NCI-H2227 (cell line): ENCODE measurements around the gene CD207.
A peak's percentile ranks its signal among the peaks of the same experiment; 100 is the strongest.

Source experiments
- DNase-seq: peaks from one replicate; lab custom pipeline; 2025; ENCODE audit not compliant: unreplicated experiment; lab: John Stamatoyannopoulos, UW

The CD207 gene

DNA sequence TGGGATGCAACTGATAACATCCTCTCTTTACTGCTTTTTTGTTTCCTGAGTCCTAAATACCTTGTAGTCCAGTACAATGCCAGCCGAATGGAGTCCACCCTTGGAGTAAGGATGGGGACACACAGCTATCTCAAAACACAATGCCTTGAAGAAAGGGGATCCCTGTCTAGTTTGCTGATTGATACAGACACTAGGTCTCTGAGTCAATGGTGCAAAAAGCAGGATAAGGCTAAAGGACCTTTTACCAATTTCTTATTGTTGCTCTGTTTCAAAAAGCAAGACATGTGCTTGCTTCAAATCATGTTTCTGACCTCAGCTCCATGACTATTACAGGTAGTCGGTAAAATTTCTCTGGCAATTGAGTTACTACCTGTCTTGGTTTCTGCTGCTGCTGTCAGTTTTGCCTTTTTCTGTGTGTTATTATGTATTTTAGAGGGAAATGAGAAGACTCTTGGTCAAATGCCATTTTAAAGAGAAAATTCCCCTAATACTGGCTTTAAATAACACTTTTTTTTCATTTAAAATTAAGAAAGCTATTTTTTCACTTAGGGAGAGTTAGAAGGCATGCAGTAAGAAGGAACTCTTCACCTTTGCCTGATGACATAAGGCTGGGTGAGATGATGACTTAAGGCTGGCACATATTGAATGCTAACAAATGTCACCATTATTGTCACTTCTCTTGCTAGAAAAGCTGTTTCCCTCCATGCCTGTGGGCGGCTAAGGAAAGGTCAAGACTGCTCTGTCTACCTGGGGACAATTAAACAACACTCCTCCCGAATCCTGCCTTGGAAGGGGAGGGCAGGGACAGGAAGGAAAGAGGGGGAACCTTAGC lies 40.2 kb downstream of the CD207 start:
- no peak for DNase-seq

DNA sequence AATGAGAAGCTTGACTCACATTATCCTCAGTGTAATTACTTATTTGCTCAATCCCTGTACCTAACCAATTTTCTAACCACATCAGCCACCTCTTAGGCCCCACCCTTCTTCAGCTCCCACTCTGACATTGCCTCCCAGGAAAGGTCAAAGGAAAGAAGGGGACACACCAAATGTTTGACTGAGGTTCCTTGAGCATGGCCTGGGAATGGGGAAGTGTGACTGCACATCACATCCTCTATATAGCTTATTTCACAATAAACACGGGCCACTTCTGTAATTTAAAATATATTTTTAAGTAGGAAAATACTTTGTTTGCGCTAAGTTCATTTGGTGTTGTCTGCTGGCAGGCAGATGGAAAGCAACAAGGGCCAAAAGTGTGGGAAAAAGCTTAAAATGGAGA lies 42.2 kb downstream of the CD207 start:
- no peak for DNase-seq

DNA sequence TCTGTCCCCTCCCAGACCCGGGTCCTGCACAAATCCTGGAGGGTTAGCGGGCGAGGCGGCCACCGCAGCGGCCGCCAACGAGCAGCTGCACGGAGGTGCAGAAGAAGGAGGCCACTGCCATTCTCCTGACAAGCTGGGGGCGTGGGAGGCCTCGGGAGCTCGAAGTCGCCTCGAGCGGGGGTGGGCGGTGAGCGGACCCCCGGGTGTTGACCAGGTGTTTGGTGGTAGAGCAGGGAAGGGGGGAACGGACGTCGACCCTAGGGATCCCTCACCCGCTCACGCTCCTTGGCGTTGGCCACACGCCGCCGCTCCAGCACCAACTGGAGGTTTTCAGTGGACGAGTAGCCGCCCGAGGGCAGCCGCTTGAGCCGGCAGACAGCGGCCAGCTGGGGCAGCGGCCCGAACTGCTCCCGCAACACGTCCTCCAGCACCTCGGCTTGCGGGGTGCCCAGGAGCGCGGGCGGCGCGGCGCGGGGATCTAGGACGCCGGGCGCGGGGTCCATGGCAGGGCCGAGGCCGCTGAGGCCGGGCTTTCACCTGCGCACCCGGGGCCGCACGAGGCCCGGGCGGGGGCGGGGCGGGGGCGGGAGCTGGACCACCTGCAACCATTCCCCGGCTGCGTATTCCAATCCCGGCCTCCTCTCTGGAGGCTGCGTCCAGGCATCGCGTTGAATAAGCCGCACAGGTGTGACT lies 45.3 kb downstream of the CD207 start, which contains the start of gene FIGLA:
FIGLA (minus strand) TSS at position 508 of the 693 bp plus-strand sequence; CDS start at position 503, 5 bp downstream.
- peak; percentile 34 for DNase-seq

DNA sequence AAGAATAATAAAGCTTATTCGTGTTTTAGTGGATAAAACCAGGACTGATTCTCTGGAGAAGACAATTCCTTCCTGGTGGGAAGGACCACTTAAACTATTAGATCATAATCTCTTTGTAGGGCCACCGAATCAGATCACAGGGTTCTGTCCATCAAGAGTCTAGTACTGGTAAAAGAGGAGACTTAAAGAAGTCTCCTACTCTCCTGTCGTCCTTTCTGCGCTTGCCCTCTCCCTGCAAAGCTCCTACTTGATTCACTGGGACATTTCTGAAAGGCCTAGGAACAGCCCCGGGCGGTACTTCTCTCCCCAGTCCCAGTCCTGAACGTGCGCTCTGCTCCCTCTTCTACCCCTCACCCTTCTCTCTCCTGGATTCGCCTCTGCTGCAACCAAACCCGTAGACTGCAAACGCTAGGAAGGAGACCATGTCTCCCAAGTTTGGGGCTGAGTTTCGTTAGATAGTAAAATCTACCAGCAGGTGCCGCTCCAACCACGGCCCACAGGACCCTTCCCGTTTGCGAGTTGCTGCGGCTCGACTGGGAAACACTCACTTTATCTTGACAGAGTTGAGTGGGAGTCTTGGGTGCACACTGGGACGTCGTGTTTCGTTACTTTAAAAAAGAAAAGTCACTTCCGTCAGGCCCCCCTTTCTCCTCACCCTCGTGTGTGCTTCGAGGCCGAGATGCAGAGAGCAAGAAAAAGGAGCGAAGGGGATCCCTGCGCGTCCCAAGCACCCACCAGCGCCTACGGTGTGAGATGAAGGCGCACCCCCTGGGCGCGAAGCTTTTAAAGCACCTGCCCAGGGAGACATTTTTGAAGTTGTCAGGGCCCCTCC lies 46.1 kb downstream of the CD207 start:
- DNase-seq, result peak; percentile 78

DNA sequence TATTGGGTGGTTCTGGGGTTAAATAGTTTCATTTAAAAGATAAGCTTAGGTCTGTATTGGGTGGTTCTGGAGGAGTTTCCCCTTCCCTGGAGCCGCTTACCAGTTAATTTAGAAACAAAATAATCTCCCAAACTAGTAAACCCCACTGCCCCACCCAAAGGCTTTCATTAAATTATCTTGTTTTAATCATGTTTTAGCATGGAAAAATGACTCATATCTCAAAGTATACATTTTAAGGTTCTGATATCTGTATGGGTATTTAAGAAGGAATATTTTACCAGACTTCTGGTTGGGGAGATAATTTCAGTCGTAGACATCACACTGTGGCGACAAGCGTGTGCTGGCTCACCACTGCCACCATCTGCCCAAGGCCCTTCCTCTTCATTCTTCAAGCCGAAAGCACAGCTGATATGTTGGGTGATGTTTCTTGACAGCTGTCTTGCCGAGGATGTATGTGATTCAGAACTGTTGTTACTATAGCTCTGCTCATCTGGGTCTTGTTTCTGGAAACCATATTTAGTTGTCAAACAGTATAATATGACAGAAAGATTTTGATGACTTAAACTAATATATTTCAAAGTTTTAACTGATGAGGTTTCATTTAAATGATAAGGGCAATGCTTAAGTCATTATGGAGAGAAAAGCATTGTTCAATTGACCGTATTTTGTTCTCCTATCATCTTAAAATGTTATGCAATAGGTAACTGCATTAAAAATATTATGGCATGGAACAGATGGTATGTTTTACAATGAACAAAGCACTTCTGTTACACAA lies 50.3 kb downstream of the CD207 start:
- DNase-seq, result peak; percentile 43

DNA sequence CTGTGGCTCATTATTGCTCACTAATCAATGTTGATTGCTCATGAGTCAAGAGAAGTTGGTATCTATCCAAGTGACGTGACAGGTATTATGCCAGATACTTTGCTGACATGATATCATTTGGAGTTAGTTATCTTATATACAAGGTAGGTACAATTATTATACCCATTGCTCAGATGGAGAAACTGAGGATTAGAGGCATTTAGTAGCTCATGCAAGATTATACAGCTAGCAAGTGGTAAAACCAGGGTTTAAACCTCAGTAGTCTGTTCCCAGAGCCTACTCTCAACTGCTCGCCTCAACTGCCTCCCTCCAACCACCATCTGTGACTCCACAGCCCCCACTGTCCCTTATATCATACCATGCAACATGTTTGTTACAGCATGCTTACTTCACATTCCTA lies 51.3 kb downstream of the CD207 start:
- no peak for DNase-seq
